ENCODE results near the gene MAFG. TPM values are rescaled to one million over a fixed set of nuclear protein-coding genes. Genes with fewer than 3 reads are reported as not detected.

Gene MAFG
- total RNA-seq, 1 donor from 2014 or later = 24.1 TPM

GRCh38 chr17:81959362-81960129 lies 32.0 kb upstream of the MAFG start:
- H3K4me3 Mint-ChIP-seq = no peak overlapping the region
- DNase-seq (ENCODE audit: low read depth, low spot score) = peak; percentile 59
- peaks cover 11% of the 10 kb centered on the region for H3K4me1 Mint-ChIP-seq
- H3K27ac Mint-ChIP-seq (ENCODE audit: unreplicated experiment) = no peak overlapping the region
- no peaks in the 10 kb centered on the region for H3K36me3 Mint-ChIP-seq (ENCODE audit: low read depth)
- H3K27me3 Mint-ChIP-seq (ENCODE audit: low read depth) = peaks cover 49% of the 10 kb centered on the region
- no peaks in the 10 kb centered on the region for H3K9me3 Mint-ChIP-seq
- TF ChIP-seq CTCF (conservative IDR thresholded peaks at IDR 0.05) = peak; percentile 68

GRCh38 chr17:81958633-81959342 lies 31.3 kb upstream of the MAFG start:
- H3K4me1 Mint-ChIP-seq = peaks cover 8% of the 10 kb centered on the region
- DNase-seq (ENCODE audit: low read depth, low spot score) = no peak
- H3K27me3 Mint-ChIP-seq (ENCODE audit: low read depth) = peaks cover 41% of the 10 kb centered on the region
- TF ChIP-seq CTCF (conservative IDR thresholded peaks at IDR 0.05) = no peak
- H3K27ac Mint-ChIP-seq (ENCODE audit: unreplicated experiment) = no peak overlapping the region
- peak overlapping the region; percentile 70 for H3K4me3 Mint-ChIP-seq
- H3K36me3 Mint-ChIP-seq (ENCODE audit: low read depth) = no peaks in the 10 kb centered on the region
- no peaks in the 10 kb centered on the region for H3K9me3 Mint-ChIP-seq

GRCh38 chr17:81957691-81958432 lies 30.3 kb upstream of the MAFG start:
- Mint-ChIP-seq H3K27ac (ENCODE audit: unreplicated experiment) (no peak overlapping the region), H3K36me3 (ENCODE audit: low read depth) (no peaks in the 10 kb centered on the region)

GRCh38 chr17:81956607-81957589 lies 29.4 kb upstream of the MAFG start:
- Mint-ChIP-seq H3K4me3 (peak overlapping the region; percentile 29), H3K27ac (ENCODE audit: unreplicated experiment) (no peak overlapping the region), H3K9me3 (no peaks in the 10 kb centered on the region), H3K4me1 (peaks cover 9% of the 10 kb centered on the region), H3K27me3 (ENCODE audit: low read depth) (peaks cover 23% of the 10 kb centered on the region), H3K36me3 (ENCODE audit: low read depth) (no peaks in the 10 kb centered on the region)
- DNase-seq (ENCODE audit: low read depth, low spot score) = no peak
- no peak for TF ChIP-seq CTCF (conservative IDR thresholded peaks at IDR 0.05)

More at GRCh38 chr17:81957691-81958432, 30.3 kb upstream of the MAFG start:
- Mint-ChIP-seq H3K9me3 (no peaks in the 10 kb centered on the region), H3K4me3 (peak overlapping the region; percentile 70), H3K27me3 (ENCODE audit: low read depth) (peaks cover 32% of the 10 kb centered on the region), H3K4me1 (peaks cover 8% of the 10 kb centered on the region)
- DNase-seq (ENCODE audit: low read depth, low spot score) = no peak
- TF ChIP-seq CTCF (conservative IDR thresholded peaks at IDR 0.05) = no peak
